ENCODE results near the gene STK10. TPM values are rescaled to one million over a fixed set of nuclear protein-coding genes. Genes with fewer than 3 reads are reported as not detected.

Gene STK10
- polyA plus RNA-seq, 1 donor (not counting 4 experiments of a cell fraction or from before 2014, with no cell fraction given): 19.8 TPM

GRCh38 chr5:171992813-171993212 is 195.2 kb downstream of the STK10 start:
- Histone ChIP-seq H3K36me3 (ENCODE audit: control insufficient read depth in 2 of 2, extremely low read depth in 1 of 2, insufficient read depth in 2 of 2, low read length in 2 of 2) (peaks cover 2 to 5% of the 10 kb centered on the region in 2 experiments), H3K9ac (ENCODE audit: control insufficient read depth, extremely low read depth, insufficient read depth, low read length) (no peak overlapping the region), H3K4me3 (ENCODE audit: control insufficient read depth in 2 of 3, extremely low read depth in 1 of 3, insufficient read depth in 2 of 3, low read depth in 1 of 3, low read length in 3 of 3) (no peak overlapping the region), H3K27ac (ENCODE audit: control insufficient read depth, insufficient read depth, low read length) (no peak overlapping the region), H3K79me2 (ENCODE audit: control insufficient read depth, insufficient read depth, low read length) (peaks cover 76% of the 10 kb centered on the region), H3K4me1 (ENCODE audit: control insufficient read depth, extremely low read depth, insufficient read depth, low read length) (peaks cover 33% of the 10 kb centered on the region), H4K20me1 (ENCODE audit: control insufficient read depth, extremely low read depth, insufficient read depth, low read length) (peaks cover 3% of the 10 kb centered on the region), H3K9me1 (ENCODE audit: control insufficient read depth, extremely low read depth, insufficient read depth, low read length) (no peaks in the 10 kb centered on the region), H3K4me2 (ENCODE audit: control insufficient read depth, extremely low read depth, insufficient read depth, low read depth, low read length) (no peak overlapping the region), H3K27me3 (ENCODE audit: control insufficient read depth, extremely low read depth, insufficient read depth, low read length) (no peaks in the 10 kb centered on the region), H2AFZ (ENCODE audit: control insufficient read depth, low read length) (no peak overlapping the region), H3K9me3 (ENCODE audit: control insufficient read depth, low read depth, low read length) (peaks cover 2% of the 10 kb centered on the region)
- no peak for FAIRE-seq
- no peak for TF ChIP-seq CTCF (optimal IDR thresholded peaks at IDR 0.05 in 1 of 3, IDR thresholded peaks at IDR 0.05 in 1 of 3, conservative IDR thresholded peaks at IDR 0.05 in 1 of 3; ENCODE audit: extremely low read depth in 1 of 3, insufficient read depth in 2 of 3, low read length in 3 of 3)
- no peak for TF ChIP-seq EZH2 (IDR thresholded peaks at IDR 0.05; ENCODE audit: low read length)
- dilution Hi-C loops (cut with MboI; ENCODE audit: extremely low pct_ligation_motif_present, low sequenced_read_pairs): no loop called here
- DNase-seq (ENCODE audit: low read depth, low spot score): no peak

- FAIRE-seq (no peak), DNase-seq (ENCODE audit: low read depth, low spot score) (no peak)
- TF ChIP-seq CTCF (optimal IDR thresholded peaks at IDR 0.05 in 1 of 3, IDR thresholded peaks at IDR 0.05 in 1 of 3, conservative IDR thresholded peaks at IDR 0.05 in 1 of 3; ENCODE audit: extremely low read depth in 1 of 3, insufficient read depth in 2 of 3, low read length in 3 of 3) (no peak), EZH2 (IDR thresholded peaks at IDR 0.05; ENCODE audit: low read length) (no peak)
- H3K9ac ChIP-seq (ENCODE audit: control insufficient read depth, extremely low read depth, insufficient read depth, low read length): no peak overlapping the region
- peaks cover 76% of the 10 kb centered on the region for H3K79me2 ChIP-seq (ENCODE audit: control insufficient read depth, insufficient read depth, low read length)
- H3K36me3 ChIP-seq (ENCODE audit: control insufficient read depth in 2 of 2, extremely low read depth in 1 of 2, insufficient read depth in 2 of 2, low read length in 2 of 2): peaks cover 2 to 5% of the 10 kb centered on the region in 2 experiments
- no peak overlapping the region for H3K27ac ChIP-seq (ENCODE audit: control insufficient read depth, insufficient read depth, low read length)
- H3K4me1 ChIP-seq (ENCODE audit: control insufficient read depth, extremely low read depth, insufficient read depth, low read length): peaks cover 28% of the 10 kb centered on the region
- no peaks in the 10 kb centered on the region for H3K27me3 ChIP-seq (ENCODE audit: control insufficient read depth, extremely low read depth, insufficient read depth, low read length)
- no peak overlapping the region for H3K4me2 ChIP-seq (ENCODE audit: control insufficient read depth, extremely low read depth, insufficient read depth, low read depth, low read length)
- no peak overlapping the region for H2AFZ ChIP-seq (ENCODE audit: control insufficient read depth, low read length)
- H3K9me1 ChIP-seq (ENCODE audit: control insufficient read depth, extremely low read depth, insufficient read depth, low read length): no peaks in the 10 kb centered on the region
- peaks cover 3% of the 10 kb centered on the region for H4K20me1 ChIP-seq (ENCODE audit: control insufficient read depth, extremely low read depth, insufficient read depth, low read length)
- no peak overlapping the region for H3K4me3 ChIP-seq (ENCODE audit: control insufficient read depth in 2 of 3, extremely low read depth in 1 of 3, insufficient read depth in 2 of 3, low read depth in 1 of 3, low read length in 3 of 3)
- peaks cover 2% of the 10 kb centered on the region for H3K9me3 ChIP-seq (ENCODE audit: control insufficient read depth, low read depth, low read length)
- dilution Hi-C loops (cut with MboI; ENCODE audit: extremely low pct_ligation_motif_present, low sequenced_read_pairs): no loop called here
Observed at GRCh38 chr5:171992305-171992704, 195.7 kb downstream of the STK10 start.

Other genes starting within 250 kb of the STK10 start
- gene FBXW11, start 181.6 kb downstream of the STK10 start, polyA plus RNA-seq: 36.5 to 48.4 TPM (median 44.0 TPM) in 3 replicates
- gene EFCAB9, start 5.9 kb upstream of the STK10 start, polyA plus RNA-seq: not detected in 3 replicates
- 9.0 to 16.2 TPM (median 13.2 TPM) in 3 replicates for gene UBTD2, start 95.5 kb upstream of the STK10 start, polyA plus RNA-seq